Keratinocyte (primary cell): Measurements from ENCODE around the gene GPC3. TPM values are rescaled to one million over a fixed set of nuclear protein-coding genes. Genes with fewer than 3 reads are reported as not detected.
"Not testable (repeated sequence)": the region's sequence is repeated elsewhere in the genome, so short reads cannot be mapped to it uniquely, and the experiment has no call there.

Experiments used
- DNase-seq: peaks from one replicate; pipeline ENCODE4 v3.0.0-alpha.2; 2011; ENCODE audit warnings: low read depth, missing footprints, low spot score
- FAIRE-seq: peaks from 2 replicates; lab custom pipeline; 2011; peaks lifted over from hg19 to GRCh38; lab: Jason Lieb, UNC
- H2AFZ ChIP-seq: 2 replicates; pipeline ENCODE4 v1.6.0; 2012; ENCODE audit warnings: low read length, control low read depth, inconsistent platforms; ENCODE audit not compliant: control insufficient read depth
- H3K27ac ChIP-seq: 2 replicates; pipeline ENCODE4 v1.5.1; 2011; ENCODE audit warnings: low read length; ENCODE audit not compliant: control insufficient read depth, insufficient read depth
- H3K27me3 ChIP-seq: 3 replicates; pipeline ENCODE4 v1.6.0; 2011; ENCODE audit warnings: low read length; ENCODE audit not compliant: control insufficient read depth, insufficient read depth; ENCODE audit errors: extremely low read depth
- H3K36me3 ChIP-seq, 2 experiments: 2 replicates in 1 of 2; 3 replicates in 1 of 2; pipeline ENCODE4 v1.5.1; 2011; ENCODE audit warnings: low read length in 2 of 2, mild to moderate bottlenecking in 1 of 2; ENCODE audit not compliant: control insufficient read depth in 2 of 2, insufficient read depth in 2 of 2; ENCODE audit errors: extremely low read depth in 1 of 2
- H3K4me1 ChIP-seq: 3 replicates; pipeline ENCODE4 v1.5.1; 2011; ENCODE audit warnings: low read length; ENCODE audit not compliant: control insufficient read depth, insufficient read depth; ENCODE audit errors: extremely low read depth
- H3K4me2 ChIP-seq: 3 replicates; pipeline ENCODE4 v1.6.0; 2011; ENCODE audit warnings: low read depth, low read length; ENCODE audit not compliant: control insufficient read depth, insufficient read depth; ENCODE audit errors: extremely low read depth
- H3K4me3 ChIP-seq, 3 experiments: fragments of 200-600 bp in 1 of 3; sonication (generic) in 1 of 3; 2 replicates in 2 of 3; 3 replicates in 1 of 3; pipeline ENCODE4 v1.5.1; 2011 to 2016; ENCODE audit warnings: low read length in 3 of 3, mild to moderate bottlenecking in 3 of 3, control low read depth in 2 of 3, inconsistent platforms in 1 of 3, low read depth in 1 of 3, mixed read lengths in 1 of 3, mixed run types in 1 of 3, moderate library complexity in 1 of 3; ENCODE audit not compliant: control insufficient read depth in 2 of 3, insufficient read depth in 2 of 3; ENCODE audit errors: extremely low read depth in 1 of 3
- H3K79me2 ChIP-seq: 2 replicates; pipeline ENCODE4 v1.6.0; 2012; ENCODE audit warnings: low read length; ENCODE audit not compliant: control insufficient read depth, insufficient read depth
- H3K9ac ChIP-seq: 3 replicates; pipeline ENCODE4 v1.6.0; 2011; ENCODE audit warnings: low read length; ENCODE audit not compliant: control insufficient read depth, insufficient read depth; ENCODE audit errors: extremely low read depth
- H3K9me1 ChIP-seq: 3 replicates; pipeline ENCODE4 v1.6.0; 2011; ENCODE audit warnings: low read length; ENCODE audit not compliant: control insufficient read depth, insufficient read depth; ENCODE audit errors: extremely low read depth
- H3K9me3 ChIP-seq: 2 replicates; pipeline ENCODE4 v1.5.1; 2012; ENCODE audit warnings: low read depth, low read length; ENCODE audit not compliant: control insufficient read depth
- H4K20me1 ChIP-seq: 3 replicates; pipeline ENCODE4 v1.6.0; 2011; ENCODE audit warnings: low read length; ENCODE audit not compliant: control insufficient read depth, insufficient read depth; ENCODE audit errors: extremely low read depth
- EZH2 ChIP-seq: IDR thresholded peaks from one replicate; pipeline ENCODE4 v1.6.1; 2012; ENCODE audit warnings: inconsistent platforms, mild to moderate bottlenecking, low read length, moderate library complexity
- dilution Hi-C: fragments of 300-500 bp; cut with MboI; formaldehyde crosslinking; loops from one replicate; pipeline ENCODE4 v1.7.0; 2020; ENCODE audit warnings: low sequenced_read_pairs; ENCODE audit not compliant: extremely low pct_ligation_motif_present
- polyA plus RNA-seq, 5 experiments: library from polyadenylated mRNA; depleted of rRNA in 3 of 5; stranded (reverse) in 3 of 5; stranded (forward) in 1 of 5; unstranded in 1 of 5; fragments of >200 nt; gene quantifications; 1 replicate in 1 of 5; 2 replicates in 3 of 5; 3 replicates in 1 of 5; pipeline versions ENCODE4 v1.2.1 to v1.2.3, GENCODE V29; 2011 to 2012; ENCODE audit warnings: missing spikeins in 2 of 5, low read depth in 1 of 5, low replicate concordance in 1 of 5
- TF ChIP-seq, protein P1 (sequence below), 3 experiments: IDR thresholded peaks in 1 of 3; conservative IDR thresholded peaks in 1 of 3; optimal IDR thresholded peaks in 1 of 3; 2 replicates in 2 of 3; 3 replicates in 1 of 3; pipeline versions ENCODE3 to v1.5.1; 2011; ENCODE audit warnings: low read length in 3 of 3, mild to moderate bottlenecking in 3 of 3, moderate library complexity in 2 of 3, control low read depth in 1 of 3, inconsistent platforms in 1 of 3; ENCODE audit not compliant: insufficient read depth in 2 of 3; ENCODE audit errors: extremely low read depth in 1 of 3

The GPC3 gene
- polyA plus RNA-seq, 1 donor (not counting 4 experiments of a cell fraction or from before 2014, with no cell fraction given) = 0.03 TPM

DNA sequence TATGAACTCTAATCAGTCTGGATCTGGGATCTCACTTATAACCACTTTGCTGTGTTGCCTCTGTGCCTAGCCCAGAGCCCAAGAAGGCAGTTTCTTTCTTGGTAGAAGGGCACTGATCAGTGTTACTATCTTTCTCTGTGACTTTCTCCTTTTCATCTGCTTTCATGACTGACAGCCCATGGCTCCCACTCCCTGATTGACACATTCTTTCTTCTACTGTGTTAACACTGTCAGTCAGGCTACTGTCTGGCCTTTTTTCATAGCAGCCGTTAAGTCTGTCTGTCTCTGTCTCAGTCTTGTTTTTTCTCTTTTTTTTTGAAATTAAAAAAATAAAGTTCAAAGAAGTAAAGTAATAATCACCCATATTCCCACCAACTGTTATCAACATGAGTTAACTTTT is 210.6 kb downstream of the GPC3 start:
- no peak overlapping the region for H2AFZ ChIP-seq
- FAIRE-seq = no peak
- no peaks in the 10 kb centered on the region for H3K4me1 ChIP-seq
- H3K4me3 ChIP-seq = no peak overlapping the region
- dilution Hi-C loops = no loop called here
- no peak overlapping the region for H3K4me2 ChIP-seq
- no peaks in the 10 kb centered on the region for H3K79me2 ChIP-seq
- H3K9me1 ChIP-seq = no peaks in the 10 kb centered on the region
- H3K36me3 ChIP-seq = no peaks in the 10 kb centered on the region
- no peak for TF ChIP-seq EZH2
- TF ChIP-seq, protein P1, sequence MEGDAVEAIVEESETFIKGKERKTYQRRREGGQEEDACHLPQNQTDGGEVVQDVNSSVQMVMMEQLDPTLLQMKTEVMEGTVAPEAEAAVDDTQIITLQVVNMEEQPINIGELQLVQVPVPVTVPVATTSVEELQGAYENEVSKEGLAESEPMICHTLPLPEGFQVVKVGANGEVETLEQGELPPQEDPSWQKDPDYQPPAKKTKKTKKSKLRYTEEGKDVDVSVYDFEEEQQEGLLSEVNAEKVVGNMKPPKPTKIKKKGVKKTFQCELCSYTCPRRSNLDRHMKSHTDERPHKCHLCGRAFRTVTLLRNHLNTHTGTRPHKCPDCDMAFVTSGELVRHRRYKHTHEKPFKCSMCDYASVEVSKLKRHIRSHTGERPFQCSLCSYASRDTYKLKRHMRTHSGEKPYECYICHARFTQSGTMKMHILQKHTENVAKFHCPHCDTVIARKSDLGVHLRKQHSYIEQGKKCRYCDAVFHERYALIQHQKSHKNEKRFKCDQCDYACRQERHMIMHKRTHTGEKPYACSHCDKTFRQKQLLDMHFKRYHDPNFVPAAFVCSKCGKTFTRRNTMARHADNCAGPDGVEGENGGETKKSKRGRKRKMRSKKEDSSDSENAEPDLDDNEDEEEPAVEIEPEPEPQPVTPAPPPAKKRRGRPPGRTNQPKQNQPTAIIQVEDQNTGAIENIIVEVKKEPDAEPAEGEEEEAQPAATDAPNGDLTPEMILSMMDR (optimal IDR thresholded peaks at IDR 0.05 in 1 of 3, IDR thresholded peaks at IDR 0.05 in 1 of 3, conservative IDR thresholded peaks at IDR 0.05 in 1 of 3; ENCODE audit: extremely low read depth in 1 of 3, insufficient read depth in 2 of 3, low read length in 3 of 3) = no peak
- no peaks in the 10 kb centered on the region for H4K20me1 ChIP-seq
- no peak for DNase-seq
- no peak overlapping the region for H3K9ac ChIP-seq
- H3K9me3 ChIP-seq = no peaks in the 10 kb centered on the region
- H3K27ac ChIP-seq = no peak overlapping the region
- H3K27me3 ChIP-seq = no peaks in the 10 kb centered on the region

DNA sequence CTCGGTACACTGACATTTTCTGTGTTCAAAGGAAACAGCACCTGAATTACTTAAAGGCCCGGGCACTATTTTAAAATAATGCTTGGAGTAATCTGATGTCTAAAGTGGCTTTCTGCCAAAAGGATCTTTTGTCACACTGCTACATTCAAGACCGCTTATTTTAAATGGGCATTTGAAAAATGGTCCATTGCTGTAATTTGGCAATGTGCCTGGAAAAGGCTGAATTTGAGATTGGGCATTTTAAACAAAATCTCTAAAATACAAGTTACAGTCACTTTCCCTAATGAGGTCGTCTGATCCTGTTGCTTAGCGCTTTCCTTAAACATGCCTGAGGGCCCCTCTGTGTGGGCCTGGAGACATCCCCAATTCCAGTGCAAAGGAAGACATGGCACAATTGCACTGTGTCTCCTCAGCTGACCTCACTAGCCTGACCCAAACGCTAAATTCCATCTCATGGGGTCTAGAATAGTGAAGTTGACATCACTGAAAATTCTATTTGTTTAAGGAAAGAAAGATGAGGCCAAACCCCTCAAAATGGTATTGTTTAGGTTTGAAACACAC is 214.2 kb downstream of the GPC3 start:
- no peak overlapping the region for H3K4me3 ChIP-seq
- H3K9ac ChIP-seq = no peak overlapping the region
- TF ChIP-seq, protein P1 (optimal IDR thresholded peaks at IDR 0.05 in 1 of 3, IDR thresholded peaks at IDR 0.05 in 1 of 3, conservative IDR thresholded peaks at IDR 0.05 in 1 of 3; ENCODE audit: extremely low read depth in 1 of 3, insufficient read depth in 2 of 3, low read length in 3 of 3) = no peak
- TF ChIP-seq EZH2 = no peak
- dilution Hi-C loops = no loop called here
- no peaks in the 10 kb centered on the region for H3K79me2 ChIP-seq
- no peaks in the 10 kb centered on the region for H3K9me3 ChIP-seq
- DNase-seq (no peak), FAIRE-seq (no peak)
- H3K27ac ChIP-seq = no peak overlapping the region
- no peaks in the 10 kb centered on the region for H3K9me1 ChIP-seq
- H3K27me3 ChIP-seq = no peaks in the 10 kb centered on the region
- no peaks in the 10 kb centered on the region for H3K36me3 ChIP-seq
- H3K4me1 ChIP-seq = no peaks in the 10 kb centered on the region
- H4K20me1 ChIP-seq = no peaks in the 10 kb centered on the region
- H3K4me2 ChIP-seq = no peak overlapping the region
- H2AFZ ChIP-seq = no peak overlapping the region

DNA sequence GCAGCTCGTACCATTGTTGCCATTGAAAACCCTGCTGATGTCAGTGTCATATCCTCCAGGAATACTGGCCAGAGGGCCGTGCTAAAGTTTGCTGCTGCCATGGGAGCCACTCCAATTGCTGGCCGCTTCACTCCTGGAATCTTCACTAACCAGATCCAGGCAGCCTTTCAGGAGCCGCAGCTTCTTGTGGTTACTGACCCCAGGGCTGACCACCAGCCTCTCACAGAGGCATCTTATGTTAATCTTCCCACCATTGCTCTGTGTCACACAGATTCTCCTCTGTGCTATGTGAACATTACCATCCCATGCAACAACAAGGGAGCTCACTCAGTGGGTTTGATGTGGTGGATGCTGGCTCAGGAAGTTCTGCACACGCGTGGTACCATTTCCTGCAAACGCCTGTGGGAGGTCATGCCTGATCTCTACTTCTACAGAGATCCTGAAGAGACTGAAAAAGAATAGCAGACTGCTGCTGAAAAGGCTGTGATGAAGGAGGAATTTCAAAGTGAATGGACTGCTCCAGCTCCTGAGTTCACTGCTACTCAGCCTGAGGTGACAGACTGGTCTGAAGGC is 222.3 kb downstream of the GPC3 start:
- H2AFZ ChIP-seq, H3K27ac ChIP-seq, H4K20me1 ChIP-seq, H3K79me2 ChIP-seq, H3K4me2 ChIP-seq, H3K27me3 ChIP-seq, H3K36me3 ChIP-seq, FAIRE-seq, H3K9ac ChIP-seq, H3K4me3 ChIP-seq, H3K9me3 ChIP-seq, DNase-seq, H3K9me1 ChIP-seq, H3K4me1 ChIP-seq, dilution Hi-C loops: not testable (repeated sequence)
